HG02870 (cell line): ENCODE data around the gene ASGR2.
"Not testable (repeated sequence)": the region's sequence is repeated elsewhere in the genome, so short reads cannot be mapped to it uniquely, and the experiment has no call there.

Source experiments
- ATAC-seq: cut with Tn5 transposase; IDR thresholded peaks from one replicate; pipeline ENCODE4 v1.9.1; 2021; ENCODE audit warnings: mild to moderate bottlenecking, moderate library complexity; ENCODE audit not compliant: unreplicated experiment

Gene ASGR2

DNA sequence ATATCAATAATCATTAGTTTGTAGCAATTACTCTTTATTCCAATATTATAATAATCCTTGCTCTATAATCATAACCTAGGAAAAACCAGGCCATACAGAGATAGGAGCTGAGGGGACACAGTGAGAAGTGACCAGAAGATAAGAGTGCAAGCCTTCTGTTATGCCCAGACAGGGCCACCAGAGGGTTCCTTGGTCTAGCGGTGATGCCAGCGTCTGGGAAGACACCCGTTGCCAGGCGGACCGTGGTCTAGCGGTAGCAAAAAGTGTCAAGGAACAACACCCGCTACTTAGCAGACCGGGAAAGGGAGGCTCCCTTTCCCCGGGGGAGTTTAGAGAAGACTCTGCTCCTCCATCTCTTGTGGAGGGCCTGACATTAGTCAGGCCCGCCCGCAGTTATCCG lies 11.8 kb upstream of the ASGR2 start:
- ATAC-seq = not testable (repeated sequence)

DNA sequence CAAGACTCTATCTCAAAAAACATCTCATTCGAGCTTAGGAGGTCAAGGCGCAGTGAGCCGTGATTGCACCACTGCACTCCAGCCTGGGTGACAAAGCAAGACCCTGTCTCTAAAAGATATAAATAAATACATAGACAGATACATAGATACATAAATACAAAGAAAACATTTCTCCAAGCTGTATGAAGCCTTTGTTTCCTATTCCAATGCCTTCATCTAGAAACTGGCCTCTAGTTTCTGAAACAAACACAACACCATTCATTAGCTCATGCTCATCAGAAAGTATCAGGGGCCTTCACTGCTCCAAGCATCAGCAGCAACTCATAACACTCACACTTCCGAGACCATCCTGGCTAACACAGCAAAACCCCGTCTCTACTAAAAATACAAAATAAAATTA lies 10.3 kb upstream of the ASGR2 start:
- ATAC-seq = no peak

DNA sequence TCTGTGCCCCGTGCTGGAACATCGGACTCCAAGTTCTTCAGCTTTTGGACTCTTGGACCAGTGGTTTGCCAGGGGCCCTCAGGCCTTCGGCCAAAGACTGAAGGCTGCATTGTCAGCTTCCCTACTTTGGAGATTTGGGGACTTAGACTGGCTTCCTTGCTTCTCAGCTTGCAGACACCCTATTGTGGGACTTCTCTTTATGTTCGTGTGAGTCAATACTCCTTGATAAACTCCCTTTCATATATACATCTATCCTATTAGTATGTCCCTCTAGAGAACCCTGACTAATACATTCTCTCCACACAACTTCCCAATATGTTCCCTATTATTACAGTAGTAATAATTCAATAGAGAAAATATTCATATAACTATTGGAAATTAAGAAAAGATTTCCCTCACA lies 9.2 kb upstream of the ASGR2 start:
- no peak for ATAC-seq

DNA sequence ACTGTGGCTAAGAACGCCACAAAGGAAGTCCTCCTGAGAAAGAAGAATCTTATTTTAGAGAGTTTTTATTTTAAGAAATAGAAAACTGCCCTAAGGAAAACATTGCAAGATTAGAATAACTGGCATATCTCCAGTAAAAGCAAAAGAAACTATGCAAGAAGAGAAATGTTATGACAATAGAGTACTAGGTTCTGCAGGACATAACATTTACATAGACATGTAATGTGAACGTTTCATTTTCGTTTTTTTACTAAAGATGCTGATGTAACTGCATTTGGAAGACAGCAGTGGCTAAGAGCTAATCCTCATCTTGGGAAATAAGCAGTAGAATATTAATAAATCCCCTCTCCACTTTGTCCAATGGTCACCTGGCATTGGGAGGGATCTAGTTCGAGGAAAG lies 7.8 kb upstream of the ASGR2 start:
- no peak for ATAC-seq

DNA sequence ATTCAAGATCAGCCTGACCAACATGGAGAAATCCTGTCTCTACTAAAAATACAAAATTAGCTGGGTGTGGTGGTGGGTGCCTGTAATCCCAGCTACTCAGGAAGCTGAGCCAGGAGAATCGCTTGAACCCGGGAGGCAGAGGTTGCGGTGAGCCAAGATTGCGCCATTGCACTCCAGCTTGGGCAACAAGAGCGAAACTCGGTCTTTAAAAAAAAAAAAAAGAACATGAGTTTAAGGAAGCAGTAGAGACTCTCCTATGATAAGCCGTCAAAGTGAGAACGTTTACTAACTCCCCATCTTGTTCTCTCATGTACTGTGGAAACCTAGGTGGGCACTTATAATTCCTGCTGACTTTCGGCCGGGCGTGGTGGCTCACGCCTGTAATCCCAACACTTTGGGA lies 6.0 kb upstream of the ASGR2 start:
- not testable (repeated sequence) for ATAC-seq

DNA sequence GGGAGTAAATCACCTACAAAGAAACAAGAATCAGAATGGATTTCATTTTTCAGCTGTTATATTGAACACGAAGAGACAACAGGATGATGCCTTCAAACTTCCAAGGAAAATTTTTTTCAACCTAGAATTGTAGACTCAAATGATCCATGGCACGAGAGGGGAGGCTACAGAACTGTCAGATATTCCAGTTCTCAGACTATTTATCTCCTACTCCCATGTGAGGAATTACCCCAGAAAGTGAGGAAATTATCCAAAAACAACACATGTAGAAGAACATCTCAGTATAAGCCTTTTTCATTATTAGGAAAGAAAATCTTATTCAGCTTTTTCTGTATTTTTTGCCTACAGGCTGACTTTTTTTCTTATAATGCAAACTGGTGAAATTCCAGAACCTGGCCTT lies 5.5 kb upstream of the ASGR2 start:
- ATAC-seq = no peak

DNA sequence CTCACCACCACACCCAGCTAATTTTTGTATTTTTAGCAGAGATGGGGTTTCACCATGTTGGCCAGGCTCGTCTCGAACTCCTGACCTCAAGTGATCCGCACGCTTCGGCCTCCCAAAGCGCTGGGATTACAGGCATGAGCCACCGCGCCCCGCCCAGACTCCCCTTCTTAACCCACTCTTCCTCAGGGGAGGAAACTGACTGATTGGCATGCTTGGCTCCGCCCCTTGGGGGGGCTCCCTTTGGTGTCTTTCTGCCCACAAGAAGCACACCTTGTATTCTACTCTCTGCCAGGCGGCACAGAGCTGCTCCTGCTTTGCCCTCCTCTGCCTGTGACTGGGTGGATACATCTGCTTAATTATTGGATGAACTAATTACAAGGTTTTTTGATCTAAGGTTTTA lies 4.7 kb upstream of the ASGR2 start:
- no peak for ATAC-seq

DNA sequence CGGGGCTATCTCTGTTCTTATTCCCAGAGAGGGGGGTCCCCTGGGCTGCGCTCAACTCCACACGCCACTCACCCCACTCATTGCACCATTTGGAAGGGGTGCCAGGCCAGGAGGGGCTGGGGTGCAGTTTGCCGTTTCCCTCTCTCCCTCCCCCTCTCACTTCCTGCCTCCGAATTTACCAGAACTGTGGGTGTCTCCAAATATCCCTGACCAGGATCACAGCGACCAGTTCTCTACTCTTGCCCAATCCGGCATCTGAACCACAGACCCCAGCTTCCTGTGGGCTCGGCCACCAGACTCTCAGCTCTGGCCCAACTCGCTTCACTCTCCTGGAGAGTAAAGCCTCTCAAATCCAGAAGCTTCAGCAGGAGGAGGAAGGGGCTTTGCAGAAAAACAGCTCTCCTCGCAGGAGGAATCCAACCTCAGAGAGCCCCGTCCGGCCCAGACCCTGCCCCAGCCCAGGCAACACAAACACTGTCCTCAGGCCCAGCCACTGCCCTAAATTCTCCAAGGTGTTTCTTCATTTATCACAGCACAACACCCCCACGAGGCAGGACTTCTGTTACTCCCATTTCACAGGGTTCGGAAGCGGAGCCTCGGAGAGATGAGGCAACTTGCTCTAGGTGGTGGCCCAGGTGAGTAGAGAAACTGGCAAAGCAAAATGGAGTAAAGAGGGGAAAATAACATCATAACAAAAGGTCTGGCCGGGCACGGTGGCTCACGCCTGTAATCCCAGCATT lies 423 bp upstream of the ASGR2 start:
- ATAC-seq = no peak

DNA sequence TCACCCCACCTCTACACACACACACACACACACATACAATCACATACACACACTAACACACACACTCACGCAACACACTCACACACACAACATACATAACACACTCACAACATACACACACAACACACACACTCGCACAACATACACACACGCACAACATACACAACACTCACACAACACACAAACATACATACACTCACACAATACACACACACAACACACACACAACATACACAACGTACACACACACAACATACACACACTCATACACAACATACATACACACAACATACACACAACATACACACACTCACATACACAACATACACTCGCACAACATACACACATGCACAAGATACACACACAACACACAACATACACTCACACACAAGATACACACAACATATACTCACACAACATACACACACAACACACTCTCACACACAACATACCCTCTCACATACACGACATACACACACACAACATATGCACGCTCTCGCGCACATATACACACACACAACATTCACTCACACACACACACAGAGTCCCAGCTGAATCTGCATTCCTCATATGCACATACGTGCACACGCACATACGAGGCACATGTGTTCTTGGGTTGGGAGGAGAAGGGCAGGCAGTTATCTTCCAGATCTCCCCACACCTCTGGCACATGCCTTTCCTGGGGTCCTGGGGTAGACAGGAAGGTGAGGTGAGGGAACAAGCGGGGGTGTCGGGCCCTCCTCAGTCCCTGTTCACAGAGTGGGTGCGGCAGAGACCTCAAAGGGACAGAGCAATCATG lies 1.1 kb downstream of the ASGR2 start:
- no peak for ATAC-seq

DNA sequence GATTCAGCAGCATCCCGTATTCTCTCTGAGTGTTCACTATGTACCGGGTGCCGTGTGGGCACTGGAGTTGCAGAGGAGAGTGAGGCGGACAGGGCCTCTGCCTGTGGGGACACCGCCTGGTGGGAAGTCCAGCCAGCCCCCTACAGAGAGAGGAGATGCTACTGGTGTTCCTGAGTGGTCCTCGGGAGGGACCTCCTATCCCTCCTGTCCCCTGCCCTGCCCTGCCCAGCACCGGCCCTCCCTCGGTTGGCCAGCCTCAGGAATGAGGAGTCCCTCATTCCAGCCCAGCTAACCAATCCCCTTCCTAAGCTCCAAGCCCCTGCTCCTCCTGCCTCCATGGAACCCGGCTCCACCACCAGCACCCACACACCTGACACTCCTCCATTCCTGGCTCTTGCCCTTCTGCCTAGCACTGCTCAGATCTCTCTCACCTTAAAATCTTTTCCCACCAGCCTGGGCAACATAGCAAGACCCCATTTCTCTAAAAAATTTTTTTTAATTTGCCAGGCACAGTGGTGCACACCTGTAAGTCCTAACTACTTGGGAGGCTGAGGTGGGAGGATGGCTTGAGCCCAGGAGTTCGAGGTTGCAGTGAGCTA lies 2.0 kb downstream of the ASGR2 start:
- no peak for ATAC-seq

DNA sequence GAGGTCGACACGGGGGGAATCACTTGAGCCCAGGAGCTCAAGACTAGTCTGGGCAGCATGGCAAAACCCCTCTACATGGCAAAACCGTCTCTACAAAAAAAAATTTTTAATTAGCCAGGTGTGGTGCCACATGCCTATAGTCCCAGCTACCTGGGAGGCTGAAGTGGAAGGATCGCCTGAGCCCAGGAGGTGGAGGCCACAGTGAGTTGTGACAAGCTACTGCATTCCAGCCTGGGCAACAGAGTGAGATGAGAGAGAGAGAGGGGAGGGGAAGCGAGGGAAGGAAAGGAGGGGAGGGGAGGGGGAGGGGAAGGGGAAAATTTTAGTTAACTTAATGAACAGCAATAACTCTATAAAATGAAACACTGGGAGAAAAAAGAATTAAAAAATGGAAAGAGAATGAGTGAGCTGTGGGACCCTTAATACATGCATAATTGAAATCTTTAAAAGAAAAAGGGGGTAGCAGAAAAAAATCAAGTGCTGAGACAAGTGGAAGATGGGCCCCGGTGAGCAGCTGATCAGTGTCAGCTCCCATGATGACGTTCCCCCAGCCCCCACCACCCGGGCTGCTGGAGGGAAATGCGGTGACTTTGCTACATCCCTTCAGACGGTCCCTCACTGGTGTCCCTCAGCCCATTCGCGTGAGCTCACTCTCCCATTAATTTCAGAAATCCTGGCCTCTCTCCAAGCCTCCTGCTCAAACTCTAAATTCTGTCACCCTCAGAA lies 2.7 kb downstream of the ASGR2 start:
- no peak for ATAC-seq

DNA sequence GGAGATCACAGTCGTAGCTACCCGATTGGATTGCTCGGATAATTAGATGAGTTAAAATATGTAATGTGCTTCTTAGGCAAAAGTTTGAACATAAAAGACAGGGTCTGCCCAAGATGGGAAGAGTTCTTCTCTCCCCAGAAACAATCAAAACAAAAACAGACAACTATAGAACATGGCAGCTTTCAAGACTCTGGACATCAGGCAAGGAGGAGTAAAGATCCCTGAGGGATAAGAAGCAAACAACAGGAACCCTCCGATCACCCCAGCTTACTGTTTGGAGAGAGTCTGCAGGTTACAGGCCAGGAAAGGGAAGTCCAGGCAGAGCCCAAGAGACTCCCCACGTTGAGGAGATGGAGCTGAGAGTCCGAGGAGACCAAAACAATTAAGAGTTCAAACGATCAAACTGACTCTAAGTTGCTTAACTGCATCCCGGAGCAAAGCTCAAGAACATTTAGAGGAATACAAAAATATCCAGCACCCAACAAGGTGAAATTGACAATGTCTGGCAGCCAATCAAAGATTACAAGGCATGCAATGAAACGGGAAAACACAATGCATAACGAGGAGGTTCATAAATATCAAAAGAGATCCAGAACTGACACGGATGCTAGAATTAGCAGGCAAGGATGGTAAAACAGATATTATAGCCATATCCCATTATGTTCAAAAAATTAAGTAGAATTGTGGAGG lies 3.9 kb downstream of the ASGR2 start:
- ATAC-seq = no peak

DNA sequence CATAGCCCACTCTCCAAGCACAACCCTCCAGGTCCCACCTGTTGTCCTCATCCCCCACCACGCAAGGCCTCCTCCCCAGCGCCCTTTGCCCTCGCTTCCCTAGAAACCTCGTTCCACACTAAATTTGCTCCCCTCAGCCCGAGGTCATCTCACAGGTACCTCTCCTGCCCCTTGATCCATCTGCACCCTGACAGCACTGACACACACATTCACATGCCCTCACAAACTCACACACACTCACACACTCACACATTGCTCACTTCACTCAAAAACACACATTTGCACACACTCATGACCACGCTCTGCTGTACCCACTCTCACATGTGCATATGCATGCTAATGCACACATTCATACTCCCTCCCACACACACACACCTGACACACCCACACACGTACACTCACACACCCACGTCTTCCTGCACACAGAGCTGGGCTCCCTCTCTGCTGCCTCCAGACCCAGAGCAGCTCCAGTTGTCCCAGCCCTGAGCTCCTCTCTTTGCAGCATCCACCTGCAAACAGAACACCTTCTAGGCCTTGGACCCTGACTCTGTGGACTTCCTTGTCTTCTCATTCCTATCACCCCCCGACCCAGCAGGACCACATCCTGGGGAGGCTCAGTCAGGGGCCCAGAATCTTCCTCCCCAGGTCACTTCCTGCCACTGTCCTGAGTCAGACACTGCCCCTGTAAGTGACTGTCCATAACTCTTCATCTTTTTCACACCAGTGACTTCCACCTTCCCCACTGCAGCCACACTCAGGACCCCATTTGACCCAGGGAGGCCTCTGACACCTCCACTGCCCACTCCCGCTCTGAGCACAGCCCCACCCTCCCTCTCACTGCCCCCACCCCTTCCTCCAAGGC lies 4.9 kb downstream of the ASGR2 start:
- no peak for ATAC-seq

DNA sequence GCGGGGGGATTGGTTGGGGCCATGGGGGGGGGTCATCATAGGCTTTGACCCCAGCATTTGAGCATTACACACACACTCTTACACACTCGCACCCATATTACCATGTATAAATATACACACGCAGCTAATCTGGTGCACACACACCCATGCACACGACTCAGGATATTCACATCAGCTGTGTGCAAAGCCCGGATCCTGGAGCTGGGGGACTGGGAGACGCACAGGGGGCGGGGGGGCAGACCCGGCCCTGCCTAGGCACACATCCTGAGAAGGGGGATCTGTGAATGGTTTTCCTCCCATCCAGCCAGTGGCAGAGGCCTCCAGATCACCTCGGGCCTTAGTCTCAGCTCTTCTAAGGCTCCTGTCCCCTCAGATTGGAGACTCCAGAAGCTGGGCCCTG lies 5.6 kb downstream of the ASGR2 start:
- no peak for ATAC-seq

DNA sequence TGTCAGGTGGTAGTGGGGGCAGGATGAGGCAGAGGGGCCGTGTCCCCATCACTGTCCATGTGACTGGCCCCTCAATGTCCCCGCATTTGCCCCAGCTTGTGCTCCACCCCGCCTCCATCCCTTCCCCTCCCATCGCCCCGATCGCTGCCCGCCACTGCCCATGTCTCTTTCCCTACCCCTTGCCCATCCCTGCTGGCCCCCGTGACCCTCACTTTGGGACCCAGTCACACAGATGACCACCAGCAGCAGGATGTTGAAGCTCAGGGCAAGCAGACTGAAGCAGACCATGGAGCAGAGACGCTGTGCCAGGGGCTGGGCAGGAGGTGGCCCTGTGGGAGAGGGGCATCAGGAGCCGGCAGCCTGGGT lies 6.1 kb downstream of the ASGR2 start:
- no peak for ATAC-seq

DNA sequence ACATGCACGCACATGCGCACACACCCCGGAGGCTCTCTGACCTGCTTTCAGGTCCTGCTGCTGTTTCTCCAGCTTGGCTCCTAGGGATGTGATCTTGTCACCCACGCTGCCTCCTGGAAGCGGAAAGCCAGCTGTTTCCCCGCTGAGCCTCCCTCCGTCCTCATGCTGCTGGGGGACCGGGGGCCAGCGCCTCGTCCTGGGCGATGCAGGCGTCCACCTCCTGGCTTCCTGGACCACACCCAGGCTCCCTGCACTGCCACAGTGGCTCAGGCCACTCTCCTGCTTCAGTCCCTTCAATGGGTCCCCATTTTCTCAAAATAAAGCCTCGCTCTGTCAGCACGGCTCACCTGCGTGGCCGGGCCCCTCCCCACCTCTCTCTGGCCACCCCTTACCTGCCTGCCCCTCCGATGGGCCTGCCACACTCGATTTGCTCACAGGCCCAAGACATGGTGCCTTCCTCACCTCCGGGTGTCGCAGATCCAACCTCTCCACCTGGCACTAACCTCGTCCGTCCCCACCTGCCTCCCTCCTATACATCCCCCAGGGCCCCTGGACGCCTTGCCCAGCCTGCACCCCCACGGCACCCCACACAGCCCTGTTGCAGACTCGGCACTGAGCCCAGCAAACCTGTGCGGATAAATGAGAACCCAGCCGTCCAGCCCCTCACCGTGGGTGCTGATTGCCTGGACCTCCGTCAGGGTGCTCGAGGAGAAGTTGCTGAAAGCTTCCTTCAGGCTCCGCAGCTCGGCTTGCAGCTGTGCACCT lies 6.6 kb downstream of the ASGR2 start:
- ATAC-seq = no peak

DNA sequence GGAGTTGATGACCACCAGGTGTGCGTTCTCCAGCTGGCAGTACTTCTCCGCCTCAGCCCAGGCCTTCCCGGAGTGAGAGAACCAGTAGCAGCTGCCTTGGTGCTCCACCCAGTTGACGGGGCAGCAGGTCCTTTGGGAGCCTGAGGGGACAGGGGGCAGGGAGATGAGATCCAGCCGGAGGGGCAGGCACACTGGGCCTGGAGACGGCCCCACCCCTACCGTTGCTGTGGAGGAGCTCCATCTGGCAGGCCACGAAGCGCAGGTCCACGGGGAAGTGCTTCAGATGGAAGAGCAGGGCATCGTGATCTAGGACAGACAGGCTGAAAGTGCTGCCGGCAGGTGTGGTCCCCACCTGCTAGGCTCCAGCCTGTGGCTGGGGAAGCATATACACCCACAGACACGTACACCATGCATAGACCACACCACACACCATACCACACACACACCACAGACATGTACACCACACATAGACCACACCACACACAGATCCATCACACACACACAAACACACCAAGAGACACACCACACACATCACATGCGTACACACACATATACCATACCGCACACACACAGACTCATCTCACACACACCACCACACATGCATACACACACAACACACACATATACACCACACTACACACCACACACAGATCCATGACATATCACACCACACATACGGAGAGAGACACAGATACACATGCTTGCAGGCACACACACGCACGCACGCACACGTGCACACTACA lies 7.4 kb downstream of the ASGR2 start:
- ATAC-seq = no peak

DNA sequence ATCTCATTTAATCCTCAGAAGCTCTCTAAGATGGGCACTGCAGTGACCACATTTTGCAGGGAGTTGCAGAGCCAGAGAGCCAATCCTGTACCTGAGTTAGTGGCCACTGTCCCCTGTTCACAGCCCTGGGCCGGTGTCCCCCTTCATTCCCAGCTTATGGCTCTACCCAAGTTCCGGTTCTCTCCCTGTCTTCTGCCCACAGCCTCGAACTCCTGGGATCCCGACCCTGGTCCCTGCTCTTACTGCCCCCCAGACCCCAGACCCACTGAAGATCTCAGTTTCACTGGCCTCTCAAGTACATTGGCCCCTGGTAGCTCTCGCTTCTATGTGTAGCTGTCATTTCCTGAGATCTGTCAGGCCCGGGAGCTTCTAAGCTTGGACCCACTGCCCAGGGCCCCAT lies 12.2 kb downstream of the ASGR2 start:
- no peak for ATAC-seq

DNA sequence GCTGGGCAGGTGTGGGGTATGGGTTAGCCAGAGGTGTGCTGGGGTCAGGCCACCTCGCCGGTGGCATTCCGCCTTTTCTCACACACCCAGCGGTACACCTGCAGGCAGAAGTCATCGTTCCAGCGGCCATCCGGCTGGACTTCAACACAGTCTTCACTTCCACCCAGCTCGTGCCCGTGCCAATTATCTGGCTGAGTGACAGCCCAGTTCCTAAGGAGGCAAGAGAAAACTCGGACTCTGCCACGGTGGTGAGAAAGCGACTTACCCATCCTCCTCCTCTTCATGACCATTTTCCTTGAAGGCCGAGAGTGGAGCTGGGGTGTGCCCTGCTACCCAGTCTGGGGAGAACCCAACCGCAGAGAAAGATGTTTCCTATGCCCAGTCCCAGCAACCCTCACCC lies 13.1 kb downstream of the ASGR2 start:
- no peak for ATAC-seq
